T-helper 2 cell treated with Interferon-gamma antibody and Interleukin-4, amounts not matched to agents 100 ng/mL and 5 ng/mL, for 36 hours (primary cell): ENCODE results near the gene MYT1. TPM values are rescaled to one million over a fixed set of nuclear protein-coding genes. Genes with fewer than 3 reads are reported as not detected.
"Not testable (repeated sequence)": the region's sequence is repeated elsewhere in the genome, so short reads cannot be mapped to it uniquely, and the experiment has no call there.

Experiments used
- intact Hi-C: fragments of 100-400 bp; cut with micrococcal nuclease; formaldehyde crosslinking; loops from one replicate; pipeline ENCODE4 v1.15.1; 2023
- total RNA-seq: library from RNA; stranded (reverse); gene quantifications from 2 replicates; pipeline ENCODE4 v1.2.3, GENCODE V29; 2022

MYT1 gene
- total RNA-seq, 1 donor from 2014 or later: not detected

- intact Hi-C loops: no loop called here
Observed at GRCh38 chr20:64264091-64264490, 99.8 kb downstream of the MYT1 start.

DNA sequence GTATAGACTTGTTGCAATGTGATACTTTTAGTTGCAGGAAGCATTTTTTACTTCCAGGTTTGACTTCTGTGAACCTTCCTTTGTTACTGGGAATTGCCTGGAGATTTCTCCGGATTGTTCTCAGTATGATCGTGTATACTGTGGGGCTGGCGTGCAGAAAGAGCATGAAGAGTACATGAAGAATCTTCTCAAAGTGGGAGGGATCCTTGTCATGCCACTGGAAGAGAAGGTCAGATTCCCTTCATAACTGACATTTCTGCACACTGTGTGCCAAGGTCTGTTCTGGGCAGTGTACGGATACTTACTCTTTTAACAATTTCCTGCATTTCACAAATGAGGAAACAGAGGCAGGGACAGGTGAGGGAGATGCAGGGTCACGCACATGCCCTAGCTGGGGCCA lies 100.9 kb downstream of the MYT1 start:
- intact Hi-C loops: no loop called here

GRCh38 chr20:64266988-64267387 lies 102.7 kb downstream of the MYT1 start:
- intact Hi-C loops: no loop called here

DNA sequence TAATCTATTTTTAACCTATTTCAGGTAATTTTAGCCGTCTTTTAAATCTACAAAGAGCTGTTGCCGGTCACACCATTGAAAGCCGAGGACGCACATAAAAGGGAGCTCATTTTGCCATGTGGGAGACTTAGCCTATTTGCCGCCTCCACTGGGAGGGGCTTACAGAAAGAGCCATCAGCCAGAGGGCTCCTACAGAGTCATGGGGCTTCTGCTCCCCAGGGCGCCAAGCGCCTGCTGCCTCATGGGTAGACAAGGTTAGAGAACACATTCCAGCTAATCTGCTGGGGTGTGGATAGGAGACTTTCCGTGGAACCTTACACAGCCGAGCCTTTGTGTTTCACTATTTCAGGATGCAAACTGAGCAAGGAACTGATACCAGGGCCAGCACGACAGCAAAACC lies 103.9 kb downstream of the MYT1 start:
- intact Hi-C loops: no loop called here

- intact Hi-C loops: no loop called here
Observed at GRCh38 chr20:64269604-64270411, 105.6 kb downstream of the MYT1 start.

- intact Hi-C loops: no loop called here
Observed at GRCh38 chr20:64271636-64272035, 107.4 kb downstream of the MYT1 start.

DNA sequence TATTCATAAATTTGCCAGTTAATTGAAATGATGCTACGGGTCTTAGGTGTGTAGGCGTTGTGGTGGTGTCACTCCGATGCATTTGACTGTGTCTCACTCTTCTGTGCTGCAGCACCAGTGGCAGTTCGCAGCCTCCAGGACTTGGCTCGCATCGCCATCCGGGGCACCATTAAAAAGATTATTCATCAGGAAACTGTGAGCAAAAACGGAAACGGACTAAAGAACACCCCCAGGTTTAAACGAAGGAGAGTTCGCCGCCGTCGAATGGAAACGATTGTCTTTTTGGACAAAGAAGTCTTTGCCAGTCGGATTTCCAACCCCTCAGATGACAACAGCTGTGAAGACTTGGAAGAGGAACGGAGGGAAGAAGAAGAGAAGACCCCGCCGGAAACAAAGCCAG lies 108.9 kb downstream of the MYT1 start:
- intact Hi-C loops: no loop called here

DNA sequence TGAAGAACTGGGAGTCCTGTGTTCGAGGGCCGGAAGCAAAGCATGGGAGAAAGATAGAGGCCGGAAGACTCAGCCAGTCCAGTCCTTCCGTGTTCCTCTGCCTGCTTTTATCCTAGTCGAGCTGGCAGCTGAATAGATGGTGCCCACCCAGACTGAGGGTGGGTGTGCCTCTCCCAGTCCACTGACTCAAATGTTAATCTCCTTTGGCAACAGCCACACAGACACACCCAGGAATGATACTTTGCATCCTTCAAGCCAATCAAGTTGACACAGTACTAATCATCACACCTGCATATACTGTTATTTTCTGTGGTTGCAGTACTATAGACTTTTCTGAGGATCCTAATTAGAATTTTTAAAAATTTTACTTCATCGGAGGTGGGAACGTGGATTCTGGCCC lies 112.6 kb downstream of the MYT1 start:
- intact Hi-C loops: no loop called here

GRCh38 chr20:64277571-64278316 lies 113.5 kb downstream of the MYT1 start:
- intact Hi-C loops: no loop called here

GRCh38 chr20:64278317-64278681 lies 114.0 kb downstream of the MYT1 start:
- intact Hi-C loops: no loop called here

DNA sequence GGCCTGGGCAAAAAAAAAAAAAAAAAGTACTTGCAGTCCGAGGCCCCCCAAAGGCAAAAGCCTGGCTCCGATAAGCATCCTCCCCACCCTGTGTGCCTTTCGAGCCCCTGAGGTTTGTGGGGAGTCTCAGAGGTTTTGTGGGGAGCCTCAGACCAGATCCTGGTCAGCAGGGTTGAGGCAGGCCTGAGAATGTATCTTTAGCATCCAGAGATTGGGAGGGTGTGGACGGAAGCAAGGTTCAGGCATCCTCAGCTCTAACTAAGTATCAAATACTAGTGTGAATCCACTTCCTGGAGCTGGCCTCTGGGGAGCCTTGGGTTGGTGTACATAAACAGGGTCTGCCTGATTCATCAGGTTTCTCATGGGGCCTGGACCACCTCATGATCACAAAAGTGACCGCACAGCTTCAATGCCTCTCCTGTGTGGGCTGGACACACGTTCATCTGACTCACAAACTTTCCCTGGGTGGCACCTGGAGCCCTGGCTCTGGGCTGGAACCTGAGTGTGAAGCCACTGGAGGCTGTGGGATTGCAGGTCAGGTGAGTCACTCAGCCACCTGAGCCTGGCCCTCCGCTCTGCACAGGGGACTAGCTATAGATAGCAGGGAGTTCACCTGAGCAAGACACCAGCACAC lies 115.7 kb downstream of the MYT1 start:
- intact Hi-C loops: no loop called here

DNA sequence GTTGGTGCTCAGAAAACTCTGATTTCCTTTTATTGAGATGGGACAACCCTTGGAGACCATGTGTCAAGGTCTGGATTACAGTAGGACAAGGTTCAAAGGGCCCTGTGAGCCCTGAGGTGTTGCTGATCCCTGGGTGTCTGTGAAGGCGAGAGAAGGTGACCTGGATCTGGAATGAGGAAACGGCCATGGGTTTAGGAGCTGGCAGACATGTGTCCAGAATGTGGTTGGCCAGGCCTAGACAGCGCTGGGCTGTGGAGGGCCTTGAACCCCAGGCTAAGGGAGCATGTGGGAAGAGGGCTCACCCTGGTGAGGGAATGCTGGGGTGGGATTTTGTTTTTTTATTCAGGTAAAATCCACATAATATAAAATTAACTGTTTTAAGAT lies 116.2 kb downstream of the MYT1 start:
- intact Hi-C loops: no loop called here

- intact Hi-C loops: no loop called here
Observed at GRCh38 chr20:64283646-64284045, 119.4 kb downstream of the MYT1 start.

DNA sequence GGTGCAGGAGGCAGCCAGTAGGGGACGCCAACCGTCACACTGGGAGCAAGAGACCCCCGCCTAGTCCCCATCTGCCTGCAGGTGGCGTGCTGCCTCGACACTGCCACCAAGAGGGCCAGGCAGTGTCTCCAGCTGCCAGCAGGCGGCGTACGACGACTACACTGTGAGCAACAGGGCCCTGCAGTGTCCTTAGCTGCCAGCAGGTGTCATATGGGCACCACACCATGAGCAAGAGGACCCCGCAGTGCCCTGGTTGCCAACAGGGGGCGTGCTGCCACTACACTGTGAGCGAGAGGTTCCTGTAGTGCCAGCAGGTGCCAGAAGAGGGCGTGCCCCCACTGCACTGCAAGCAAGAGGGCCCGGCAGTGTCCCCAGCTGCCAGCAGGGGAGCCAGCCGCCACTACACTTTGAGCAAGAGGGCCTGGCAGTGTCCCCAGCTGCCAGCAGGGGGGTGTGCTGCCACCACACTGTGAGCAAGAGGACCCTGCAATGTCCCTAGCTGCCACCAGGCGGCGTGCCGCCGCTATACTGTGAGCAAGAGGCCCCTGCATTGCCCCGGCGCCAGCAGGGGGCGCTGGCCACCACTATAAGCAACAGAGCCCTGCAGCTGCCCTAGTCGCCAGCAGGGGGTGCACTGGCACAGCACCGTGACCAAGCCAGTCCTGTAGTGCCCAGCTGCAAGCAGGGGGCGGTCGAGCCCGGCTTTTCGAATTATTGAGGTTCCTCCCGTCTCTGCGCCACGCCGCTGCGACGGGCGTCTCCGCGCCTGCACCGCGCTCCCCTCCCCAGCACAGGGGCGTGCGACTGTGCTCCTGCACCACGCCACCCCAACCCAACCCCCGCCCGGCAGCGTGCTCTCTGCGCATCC lies 121.6 kb downstream of the MYT1 start:
- intact Hi-C loops: not testable (repeated sequence)

GRCh38 chr20:64286447-64287263 lies 122.4 kb downstream of the MYT1 start:
- intact Hi-C loops: not testable (repeated sequence)

DNA sequence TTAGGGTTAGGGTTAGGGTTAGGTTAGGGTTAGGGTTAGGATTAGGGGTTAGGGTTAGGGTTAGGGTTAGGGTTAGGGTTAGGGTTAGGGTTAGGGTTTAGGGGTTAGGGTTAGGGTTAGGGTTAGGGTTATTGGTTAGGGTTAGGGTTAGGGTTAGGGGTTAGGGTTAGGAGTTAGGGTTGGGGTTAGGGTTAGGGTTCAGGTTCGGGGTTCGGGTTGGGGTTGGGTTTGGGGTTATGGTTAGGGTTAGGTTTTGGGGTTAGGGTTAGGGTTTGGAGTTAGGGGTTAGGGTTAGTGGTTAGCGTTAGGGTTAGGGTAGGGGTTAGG lies 123.0 kb downstream of the MYT1 start:
- intact Hi-C loops: not testable (repeated sequence)

Other genes with a start within 250 kb of the MYT1 start
- gene UCKL1, start 208.0 kb upstream of the MYT1 start, total RNA-seq: 46.3 and 47.7 TPM in 2 replicates
- 25.8 and 26.9 TPM in 2 replicates for gene ZNF512B, start 194.5 kb upstream of the MYT1 start, total RNA-seq
- 21.8 TPM in 2 replicates for gene SAMD10, start 184.8 kb upstream of the MYT1 start, total RNA-seq
- 69.3 and 69.4 TPM in 2 replicates for gene PRPF6, start 183.3 kb upstream of the MYT1 start, total RNA-seq
- 4.9 and 5.3 TPM in 2 replicates for gene C20orf204, start 128.3 kb upstream of the MYT1 start, total RNA-seq
- 0.68 and 0.75 TPM in 2 replicates for gene SOX18, start 114.8 kb upstream of the MYT1 start, total RNA-seq
- 60.8 and 61.5 TPM in 2 replicates for gene TCEA2, start 101.3 kb upstream of the MYT1 start, total RNA-seq
- 96.3 and 97.6 TPM in 2 replicates for gene RGS19, start 84.9 kb upstream of the MYT1 start, total RNA-seq
- 0.70 and 0.89 TPM in 2 replicates for gene OPRL1, start 84.4 kb upstream of the MYT1 start, total RNA-seq
- gene LKAAEAR1, start 80.1 kb upstream of the MYT1 start, total RNA-seq: 0.34 TPM in 1 of 2 replicates, not detected in the other
- not detected in 2 replicates for gene NPBWR2, start 56.9 kb upstream of the MYT1 start, total RNA-seq
- 42.2 and 47.9 TPM in 2 replicates for gene PCMTD2, start 91.3 kb downstream of the MYT1 start, total RNA-seq